Measurements from ENCODE around the gene ZBTB20. TPM values are rescaled to one million over a fixed set of nuclear protein-coding genes. Genes with fewer than 3 reads are reported as not detected.

Gene ZBTB20
- polyA plus RNA-seq, 1 of the 3 experiments (the other 2 are of a cell fraction) = 0.43 TPM

DNA sequence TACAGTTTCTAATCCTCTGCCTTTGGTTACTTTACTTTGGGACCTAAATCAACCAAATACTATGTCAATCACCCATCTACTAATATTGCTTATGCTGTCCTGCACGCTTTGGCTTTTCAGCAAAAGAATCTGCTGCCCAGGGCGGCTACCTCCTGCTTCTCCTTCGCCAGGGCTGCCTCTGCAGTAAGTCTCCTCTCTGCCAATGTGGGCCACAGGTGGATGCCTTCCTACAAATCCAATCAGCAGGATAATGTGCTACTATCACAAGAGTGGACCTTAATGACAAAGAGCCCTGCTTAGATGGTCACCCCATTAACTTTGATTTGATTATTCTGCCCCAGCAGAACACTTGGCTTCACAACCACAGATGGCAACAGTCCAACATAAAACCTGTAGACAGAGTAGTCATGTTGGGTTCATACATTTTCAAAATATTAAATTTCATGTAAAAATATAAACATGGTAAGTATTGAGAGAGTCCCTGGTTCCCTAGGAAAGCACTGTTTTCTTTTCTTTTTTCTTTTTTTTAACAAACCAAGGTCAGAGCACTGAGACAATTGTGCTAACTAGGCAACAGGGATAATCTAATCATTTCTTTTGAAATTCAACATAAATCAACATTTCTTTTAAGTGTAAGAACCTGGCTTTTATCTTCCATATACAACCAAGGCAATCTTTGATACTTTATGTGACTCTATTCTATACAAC lies 298.3 kb downstream of the ZBTB20 start:
- Histone ChIP-seq H3K9me3 (no peaks in the 10 kb centered on the region), H3K36me3 (replicated peaks in 1 of 2; ENCODE audit: control insufficient read depth in 1 of 2, insufficient read depth in 2 of 2, low read length in 1 of 2) (no peaks in the 10 kb centered on the region), H3K4me3 (ENCODE audit: low read depth in 2 of 2, low read length in 1 of 2) (no peak overlapping the region), H3F3A (replicated peaks; ENCODE audit: insufficient read depth) (peaks cover 3% of the 10 kb centered on the region), H3K9me2 (no peaks in the 10 kb centered on the region), H3K27me3 (ENCODE audit: insufficient read depth) (no peaks in the 10 kb centered on the region), H3K4me2 (no peak overlapping the region), H4K20me1 (ENCODE audit: insufficient read depth) (no peaks in the 10 kb centered on the region), H3K9ac (no peak overlapping the region), H3K79me2 (ENCODE audit: insufficient read depth) (no peaks in the 10 kb centered on the region), H3K27ac (ENCODE audit: low read depth in 2 of 2, low read length in 1 of 2) (peak overlapping the region in 1 of 2 experiments; percentile 82; a peak in 2 of 4 replicates), H2AFZ (ENCODE audit: low read depth) (no peak overlapping the region), H3K4me1 (ENCODE audit: control insufficient read depth in 1 of 2, insufficient read depth in 2 of 2, low read depth in 1 of 2, low read length in 1 of 2) (peaks cover 0 to 19% of the 10 kb centered on the region in 2 experiments; a peak in 2 of 4 replicates)
- DNase-seq = peak; percentile 15
- CTCF ChIA-PET = no interaction called here
- POLR2A ChIA-PET = no interaction called here
- TF ChIP-seq TEAD4 (IDR thresholded peaks at IDR 0.05; ENCODE audit: borderline replicate concordance, insufficient read depth) (no peak), CHD2 (IDR thresholded peaks at IDR 0.05; ENCODE audit: low read length, partially characterized antibody) (peak; percentile 13), EP300 (IDR thresholded peaks at IDR 0.05; ENCODE audit: borderline replicate concordance in 1 of 2, low read depth in 1 of 2, low read length in 1 of 2) (peak in 1 of 2 experiments; percentile 24; a peak in 1 of 4 replicates)
- WGBS (ENCODE audit: low lambda C conversion rate) = 88% methylated on average over 3 of the region's 3 CpGs

DNA sequence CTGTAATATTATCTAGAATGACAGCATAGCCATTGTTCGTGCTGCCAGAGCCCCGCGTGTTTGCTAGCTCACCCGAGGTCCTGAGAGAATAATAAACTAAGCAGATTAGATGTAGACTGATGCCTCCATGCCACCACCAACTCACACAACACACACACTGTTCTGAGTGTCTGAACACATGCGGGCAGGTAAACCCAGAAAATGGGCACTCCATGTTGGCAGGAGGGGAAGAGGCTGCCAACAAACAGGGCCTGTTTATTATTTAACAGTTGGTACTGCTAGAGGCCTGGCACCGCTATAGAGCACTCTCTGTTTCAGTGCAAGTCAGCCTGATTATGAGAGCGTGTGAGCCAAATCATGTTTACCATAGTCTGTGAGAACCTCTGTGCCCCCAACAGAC lies 299.0 kb downstream of the ZBTB20 start:
- TF ChIP-seq, protein P1, sequence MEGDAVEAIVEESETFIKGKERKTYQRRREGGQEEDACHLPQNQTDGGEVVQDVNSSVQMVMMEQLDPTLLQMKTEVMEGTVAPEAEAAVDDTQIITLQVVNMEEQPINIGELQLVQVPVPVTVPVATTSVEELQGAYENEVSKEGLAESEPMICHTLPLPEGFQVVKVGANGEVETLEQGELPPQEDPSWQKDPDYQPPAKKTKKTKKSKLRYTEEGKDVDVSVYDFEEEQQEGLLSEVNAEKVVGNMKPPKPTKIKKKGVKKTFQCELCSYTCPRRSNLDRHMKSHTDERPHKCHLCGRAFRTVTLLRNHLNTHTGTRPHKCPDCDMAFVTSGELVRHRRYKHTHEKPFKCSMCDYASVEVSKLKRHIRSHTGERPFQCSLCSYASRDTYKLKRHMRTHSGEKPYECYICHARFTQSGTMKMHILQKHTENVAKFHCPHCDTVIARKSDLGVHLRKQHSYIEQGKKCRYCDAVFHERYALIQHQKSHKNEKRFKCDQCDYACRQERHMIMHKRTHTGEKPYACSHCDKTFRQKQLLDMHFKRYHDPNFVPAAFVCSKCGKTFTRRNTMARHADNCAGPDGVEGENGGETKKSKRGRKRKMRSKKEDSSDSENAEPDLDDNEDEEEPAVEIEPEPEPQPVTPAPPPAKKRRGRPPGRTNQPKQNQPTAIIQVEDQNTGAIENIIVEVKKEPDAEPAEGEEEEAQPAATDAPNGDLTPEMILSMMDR (IDR thresholded peaks at IDR 0.05) = no peak
- TF ChIP-seq SMC3 (IDR thresholded peaks at IDR 0.05; ENCODE audit: low read depth, low read length) (no peak), TEAD4 (IDR thresholded peaks at IDR 0.05; ENCODE audit: borderline replicate concordance, insufficient read depth) (no peak), YY1 (IDR thresholded peaks at IDR 0.05; ENCODE audit: low read depth) (no peak), GATA2 (CRISPR knock-in tag; IDR thresholded peaks at IDR 0.05) (no peak), GABPA (IDR thresholded peaks at IDR 0.05; ENCODE audit: low read depth) (no peak), POLR2AphosphoS5 (IDR thresholded peaks at IDR 0.05; ENCODE audit: low read depth, low read length) (no peak), RCOR1 (IDR thresholded peaks at IDR 0.05; ENCODE audit: low read length) (no peak), FOSL2 (IDR thresholded peaks at IDR 0.05; ENCODE audit: borderline replicate concordance, low read depth) (no peak), FOXM1 (IDR thresholded peaks at IDR 0.05; ENCODE audit: low read depth) (no peak), CHD2 (IDR thresholded peaks at IDR 0.05; ENCODE audit: low read length, partially characterized antibody) (no peak), EZH2phosphoT487 (IDR thresholded peaks at IDR 0.05; ENCODE audit: borderline replicate concordance, low read depth) (no peak), FOXJ3 (CRISPR knock-in tag; IDR thresholded peaks at IDR 0.05) (no peak)
- TF ChIP-seq, protein P2, sequence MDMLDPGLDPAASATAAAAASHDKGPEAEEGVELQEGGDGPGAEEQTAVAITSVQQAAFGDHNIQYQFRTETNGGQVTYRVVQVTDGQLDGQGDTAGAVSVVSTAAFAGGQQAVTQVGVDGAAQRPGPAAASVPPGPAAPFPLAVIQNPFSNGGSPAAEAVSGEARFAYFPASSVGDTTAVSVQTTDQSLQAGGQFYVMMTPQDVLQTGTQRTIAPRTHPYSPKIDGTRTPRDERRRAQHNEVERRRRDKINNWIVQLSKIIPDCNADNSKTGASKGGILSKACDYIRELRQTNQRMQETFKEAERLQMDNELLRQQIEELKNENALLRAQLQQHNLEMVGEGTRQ (IDR thresholded peaks at IDR 0.05; ENCODE audit: borderline replicate concordance, low read depth, low read length) = no peak
- TF ChIP-seq, protein P3, sequence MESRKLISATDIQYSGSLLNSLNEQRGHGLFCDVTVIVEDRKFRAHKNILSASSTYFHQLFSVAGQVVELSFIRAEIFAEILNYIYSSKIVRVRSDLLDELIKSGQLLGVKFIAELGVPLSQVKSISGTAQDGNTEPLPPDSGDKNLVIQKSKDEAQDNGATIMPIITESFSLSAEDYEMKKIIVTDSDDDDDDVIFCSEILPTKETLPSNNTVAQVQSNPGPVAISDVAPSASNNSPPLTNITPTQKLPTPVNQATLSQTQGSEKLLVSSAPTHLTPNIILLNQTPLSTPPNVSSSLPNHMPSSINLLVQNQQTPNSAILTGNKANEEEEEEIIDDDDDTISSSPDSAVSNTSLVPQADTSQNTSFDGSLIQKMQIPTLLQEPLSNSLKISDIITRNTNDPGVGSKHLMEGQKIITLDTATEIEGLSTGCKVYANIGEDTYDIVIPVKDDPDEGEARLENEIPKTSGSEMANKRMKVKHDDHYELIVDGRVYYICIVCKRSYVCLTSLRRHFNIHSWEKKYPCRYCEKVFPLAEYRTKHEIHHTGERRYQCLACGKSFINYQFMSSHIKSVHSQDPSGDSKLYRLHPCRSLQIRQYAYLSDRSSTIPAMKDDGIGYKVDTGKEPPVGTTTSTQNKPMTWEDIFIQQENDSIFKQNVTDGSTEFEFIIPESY (IDR thresholded peaks at IDR 0.05; ENCODE audit: borderline replicate concordance, low read depth) = no peak
- Histone ChIP-seq H3K4me3 (ENCODE audit: low read depth in 2 of 2, low read length in 1 of 2) (no peak overlapping the region), H3K27me3 (ENCODE audit: insufficient read depth) (no peaks in the 10 kb centered on the region), H4K20me1 (ENCODE audit: insufficient read depth) (no peaks in the 10 kb centered on the region), H3K27ac (ENCODE audit: low read depth in 2 of 2, low read length in 1 of 2) (peak overlapping the region in 1 of 2 experiments; percentile 82; a peak in 2 of 4 replicates), H2AFZ (ENCODE audit: low read depth) (no peak overlapping the region), H3K9ac (no peak overlapping the region), H3F3A (replicated peaks; ENCODE audit: insufficient read depth) (peaks cover 3% of the 10 kb centered on the region), H3K4me1 (ENCODE audit: control insufficient read depth in 1 of 2, insufficient read depth in 2 of 2, low read depth in 1 of 2, low read length in 1 of 2) (peaks cover 0 to 19% of the 10 kb centered on the region in 2 experiments; a peak in 2 of 4 replicates), H3K9me3 (no peaks in the 10 kb centered on the region), H3K4me2 (no peak overlapping the region), H3K36me3 (replicated peaks in 1 of 2; ENCODE audit: control insufficient read depth in 1 of 2, insufficient read depth in 2 of 2, low read length in 1 of 2) (no peaks in the 10 kb centered on the region), H3K79me2 (ENCODE audit: insufficient read depth) (no peaks in the 10 kb centered on the region), H3K9me2 (no peaks in the 10 kb centered on the region)
- WGBS (ENCODE audit: low lambda C conversion rate) = 94% methylated on average over 7 of the region's 7 CpGs
- no peak for DNase-seq
- ChIA-PET POLR2A (no interaction called here), CTCF (no interaction called here)

Measured in SK-N-SH (cell line).